A549 (cell line): Measurements from ENCODE around the gene PLEKHA7.

Experiments
- CBX8 ChIP-seq: fragments of 200-600 bp; sonication (generic); IDR thresholded peaks from 2 replicates; pipeline ENCODE4 v1.6.1; 2016
- CEBPB ChIP-seq, 2 experiments: fragments of >200 bp in 1 of 2; sonication (Bioruptor Twin) in 1 of 2; formaldehyde crosslinking in 1 of 2; IDR thresholded peaks; 2 replicates each; pipeline ENCODE4 v1.6.1; 2012 to 2016
- EP300 ChIP-seq, 2 experiments: fragments of >200 bp; sonication (Bioruptor Twin); formaldehyde crosslinking; IDR thresholded peaks; 2 replicates in 1 of 2; 3 replicates in 1 of 2; pipeline ENCODE4 v1.6.1; 2016 to 2017
- HDAC2 ChIP-seq: fragments of 200-600 bp; sonication (generic); IDR thresholded peaks from 2 replicates; pipeline ENCODE4 v1.6.1; 2016
- JUN ChIP-seq, 2 experiments: fragments of >200 bp; sonication (Bioruptor Twin); formaldehyde crosslinking; IDR thresholded peaks; 2 replicates in 1 of 2; 3 replicates in 1 of 2; pipeline ENCODE4 v1.6.1; 2016 to 2017
- JUNB ChIP-seq: fragments of >200 bp; sonication (Bioruptor Twin); formaldehyde crosslinking; IDR thresholded peaks from 2 replicates; pipeline ENCODE4 v1.6.1; 2016
- KDM1A ChIP-seq: fragments of 200-600 bp; sonication (generic); IDR thresholded peaks from 2 replicates; pipeline ENCODE4 v1.6.1; 2016; ENCODE audit warnings: low read depth, mild to moderate bottlenecking
- MYC ChIP-seq: IDR thresholded peaks from 2 replicates; pipeline ENCODE4 v1.6.1; 2012; ENCODE audit warnings: mild to moderate bottlenecking, inconsistent platforms, low read length, improper control_type of control experiment, borderline replicate concordance
- NR3C1 ChIP-seq: fragments of >200 bp; sonication (Bioruptor Twin); formaldehyde crosslinking; IDR thresholded peaks from 3 replicates; pipeline ENCODE4 v1.6.1; 2017
- POLR2A ChIP-seq: IDR thresholded peaks from 2 replicates; pipeline ENCODE4 v1.6.1; 2012; ENCODE audit warnings: mild to moderate bottlenecking, low read length
- RAD21 ChIP-seq, 2 experiments: fragments of >200 bp in 1 of 2; sonication (Bioruptor Twin) in 1 of 2; formaldehyde crosslinking in 1 of 2; IDR thresholded peaks in 1 of 2; conservative IDR thresholded peaks in 1 of 2; 2 replicates in 1 of 2; 3 replicates in 1 of 2; pipeline ENCODE4 v1.6.1; 2012 to 2018; ENCODE audit warnings: inconsistent platforms in 1 of 2
- ZFP36 ChIP-seq: fragments of 450-650 bp; IDR thresholded peaks from 2 replicates; pipeline ENCODE4 v1.6.1; 2014; ENCODE audit warnings: borderline replicate concordance; ENCODE audit not compliant: partially characterized antibody
- TF ChIP-seq, protein P1 (sequence below): fragments of >200 bp; sonication (Bioruptor Twin); formaldehyde crosslinking; IDR thresholded peaks from 3 replicates; pipeline ENCODE4 v1.5.1; 2016

DNA sequence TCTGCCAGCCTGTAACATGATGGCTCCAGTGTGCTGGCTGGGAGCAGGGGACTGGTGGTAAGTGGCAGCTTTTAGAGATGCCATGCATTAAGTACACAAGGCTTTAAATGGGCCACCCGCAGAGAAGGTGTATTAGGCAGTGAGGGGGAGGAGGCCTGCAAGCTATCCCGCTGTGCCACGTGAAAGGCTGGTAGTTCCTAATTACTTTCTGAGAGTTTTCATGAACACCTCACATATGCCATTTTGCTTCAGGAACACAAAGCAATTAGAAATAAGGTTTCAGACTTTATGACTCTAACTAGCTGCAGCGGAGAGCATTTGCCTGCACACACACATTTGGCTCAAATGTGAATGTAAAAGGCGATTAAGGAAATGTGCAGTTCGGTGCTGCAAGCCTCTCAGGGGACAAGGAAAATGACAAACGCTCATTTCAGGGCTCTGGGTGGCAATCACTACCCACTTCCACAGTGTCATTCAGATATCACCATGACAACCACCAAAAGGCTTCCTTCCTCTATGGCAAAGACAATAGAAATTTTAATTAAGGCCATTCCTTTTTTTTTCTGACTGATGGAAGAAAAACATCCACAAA is 116.6 kb downstream of the PLEKHA7 start:
- TF ChIP-seq JUN (IDR thresholded peaks at IDR 0.05) (no peak), HDAC2 (no peak), CBX8 (no peak), CEBPB (IDR thresholded peaks at IDR 0.05) (no peak), POLR2A (no peak), RAD21 (conservative IDR thresholded peaks at IDR 0.05 in 1 of 2, IDR thresholded peaks at IDR 0.05 in 1 of 2) (no peak), EP300 (IDR thresholded peaks at IDR 0.05) (no peak), NR3C1 (no peak), ZFP36 (no peak), MYC (no peak), KDM1A (no peak), JUNB (no peak)
- TF ChIP-seq, protein P1, sequence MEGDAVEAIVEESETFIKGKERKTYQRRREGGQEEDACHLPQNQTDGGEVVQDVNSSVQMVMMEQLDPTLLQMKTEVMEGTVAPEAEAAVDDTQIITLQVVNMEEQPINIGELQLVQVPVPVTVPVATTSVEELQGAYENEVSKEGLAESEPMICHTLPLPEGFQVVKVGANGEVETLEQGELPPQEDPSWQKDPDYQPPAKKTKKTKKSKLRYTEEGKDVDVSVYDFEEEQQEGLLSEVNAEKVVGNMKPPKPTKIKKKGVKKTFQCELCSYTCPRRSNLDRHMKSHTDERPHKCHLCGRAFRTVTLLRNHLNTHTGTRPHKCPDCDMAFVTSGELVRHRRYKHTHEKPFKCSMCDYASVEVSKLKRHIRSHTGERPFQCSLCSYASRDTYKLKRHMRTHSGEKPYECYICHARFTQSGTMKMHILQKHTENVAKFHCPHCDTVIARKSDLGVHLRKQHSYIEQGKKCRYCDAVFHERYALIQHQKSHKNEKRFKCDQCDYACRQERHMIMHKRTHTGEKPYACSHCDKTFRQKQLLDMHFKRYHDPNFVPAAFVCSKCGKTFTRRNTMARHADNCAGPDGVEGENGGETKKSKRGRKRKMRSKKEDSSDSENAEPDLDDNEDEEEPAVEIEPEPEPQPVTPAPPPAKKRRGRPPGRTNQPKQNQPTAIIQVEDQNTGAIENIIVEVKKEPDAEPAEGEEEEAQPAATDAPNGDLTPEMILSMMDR = no peak
